Right atrium auricular region (tissue), 2 donors: ENCODE data around the gene AKAP8L. TPM values are rescaled to one million over a fixed set of nuclear protein-coding genes. Genes with fewer than 3 reads are reported as not detected.

Source experiments
- DNase-seq: peaks from one replicate; pipeline ENCODE4 v3.0.0-alpha.2; 2019; ENCODE audit warnings: low spot score
- H3K27ac ChIP-seq, 2 donors: fragments of 200-600 bp; sonication (generic); 1 replicate in 1 of 2; 2 replicates in 1 of 2; pipeline ENCODE4 v1.5.1; 2016 to 2019
- H3K27me3 ChIP-seq, 2 donors: fragments of 200-600 bp; sonication (generic); one replicate each; pipeline versions ENCODE4 v1.5.1 to v1.6.0; 2017 to 2019
- H3K36me3 ChIP-seq: fragments of 200-600 bp; sonication (generic); one replicate; pipeline ENCODE4 v1.5.1; 2016
- H3K4me1 ChIP-seq, 2 donors: fragments of 200-600 bp; sonication (generic); one replicate each; pipeline versions ENCODE4 v1.5.1 to v1.6.0; 2017 to 2019
- H3K4me3 ChIP-seq, 2 donors: fragments of 200-600 bp; sonication (generic); 1 replicate in 1 of 2; 2 replicates in 1 of 2; pipeline ENCODE4 v1.5.1; 2017 to 2019; ENCODE audit warnings: mild to moderate bottlenecking in 1 of 2, moderate library complexity in 1 of 2
- H3K9me3 ChIP-seq, 2 donors: fragments of 200-600 bp; sonication (generic); one replicate each; pipeline ENCODE4 v1.5.1; 2019
- CTCF ChIP-seq, 2 donors: fragments of 200-600 bp; sonication (generic); IDR thresholded peaks; one replicate each; pipeline ENCODE4 v1.5.1; 2019; ENCODE audit warnings: antibody characterized with exemption in 2 of 2
- total RNA-seq, 2 donors: library from RNA; depleted of rRNA; stranded (reverse); fragments of >200 nt; gene quantifications; one replicate each; pipeline ENCODE4 v1.1.0, GENCODE V29; 2016

The AKAP8L gene
- total RNA-seq, 2 donors from 2014 or later: 66.5 to 78.2 TPM

GRCh38 chr19:15424121-15424520 is 5.3 kb upstream of the AKAP8L start:
- DNase-seq: no peak
- peaks cover 57% of the 10 kb centered on the region for H3K36me3 ChIP-seq

DNA sequence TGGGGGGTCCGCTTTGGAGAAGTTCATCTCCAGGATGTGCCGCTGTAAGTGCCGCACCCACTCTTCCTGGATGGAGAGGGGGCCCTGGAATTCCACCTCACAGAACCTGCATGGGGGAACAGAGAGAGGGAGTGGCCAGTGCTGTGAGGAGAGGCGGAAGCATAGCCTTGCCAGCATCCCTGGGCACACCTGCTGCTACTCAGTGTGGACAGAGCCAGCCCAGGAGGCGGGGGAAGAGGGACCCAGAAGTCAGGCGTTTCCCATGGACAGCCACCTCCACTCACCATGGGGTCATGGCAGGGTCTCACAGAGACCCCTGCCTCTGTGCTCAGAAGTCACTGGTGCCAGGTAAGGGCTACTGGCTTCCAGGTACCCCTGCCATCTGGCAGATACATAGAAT is 4.3 kb upstream of the AKAP8L start:
- no peak for DNase-seq

More at GRCh38 chr19:15424121-15424520, 5.3 kb upstream of the AKAP8L start:
- Histone ChIP-seq H3K9me3 (no peaks in the 10 kb centered on the region), H3K4me1 (peaks cover 0 to 33% of the 10 kb centered on the region in 2 donors), H3K27ac (no peak overlapping the region), H3K4me3 (no peak overlapping the region), H3K27me3 (no peaks in the 10 kb centered on the region)
- no peak for TF ChIP-seq CTCF (IDR thresholded peaks at IDR 0.05)

DNA sequence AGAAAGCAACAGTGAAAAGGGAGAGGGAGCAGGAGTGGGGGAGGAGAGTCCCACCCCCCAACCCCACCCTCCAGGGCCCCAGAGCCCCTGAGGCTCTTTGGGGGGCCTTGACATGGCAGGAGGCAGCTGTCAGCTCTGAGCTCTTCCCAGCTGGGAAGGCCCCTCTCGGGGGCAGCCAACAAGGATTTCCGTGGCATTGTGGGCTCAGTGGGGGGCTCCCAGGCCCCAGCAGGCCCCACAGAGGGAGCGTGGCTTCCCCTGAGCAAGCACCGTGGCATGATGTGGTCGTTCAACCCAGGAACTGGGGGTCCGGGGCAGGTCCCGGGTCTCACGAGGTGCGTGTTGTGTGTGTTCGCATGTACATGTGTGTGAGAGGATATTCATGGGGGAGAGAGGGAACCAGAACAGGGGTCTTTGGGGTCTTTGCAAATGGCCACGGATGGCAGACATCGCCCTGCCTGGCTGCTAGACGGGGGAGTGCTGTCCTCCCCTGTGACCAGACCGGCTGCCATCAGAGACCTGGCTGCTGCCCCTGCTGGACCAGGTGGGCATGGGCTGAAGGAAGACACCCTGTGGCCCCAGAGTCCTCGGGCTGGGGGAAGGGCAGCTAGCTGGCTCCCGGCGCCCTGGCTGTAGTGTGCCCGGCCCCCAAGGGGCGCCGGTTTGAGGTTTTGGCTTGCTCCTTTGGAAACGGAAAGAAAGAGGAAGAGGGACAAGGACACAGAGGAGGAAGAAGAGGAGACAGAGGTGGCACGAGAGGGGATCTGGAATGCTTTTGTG is 3.7 kb upstream of the AKAP8L start:
- peaks cover 0 to 26% of the 10 kb centered on the region in 2 donors for H3K4me1 ChIP-seq
- no peak for TF ChIP-seq CTCF (IDR thresholded peaks at IDR 0.05)
- H3K4me3 ChIP-seq: no peak overlapping the region
- no peaks in the 10 kb centered on the region for H3K27me3 ChIP-seq
- H3K36me3 ChIP-seq: peaks cover 49% of the 10 kb centered on the region
- DNase-seq: no peak
- H3K27ac ChIP-seq: peak overlapping the region; percentile 62 to 63
- no peaks in the 10 kb centered on the region for H3K9me3 ChIP-seq

More for the DNA sequence above, 4.3 kb upstream of the AKAP8L start:
- Histone ChIP-seq H3K4me3 (no peak overlapping the region), H3K36me3 (peaks cover 56% of the 10 kb centered on the region), H3K9me3 (no peaks in the 10 kb centered on the region), H3K4me1 (peaks cover 0 to 23% of the 10 kb centered on the region in 2 donors), H3K27ac (no peak overlapping the region), H3K27me3 (no peaks in the 10 kb centered on the region)
- no peak for TF ChIP-seq CTCF (IDR thresholded peaks at IDR 0.05)

DNA sequence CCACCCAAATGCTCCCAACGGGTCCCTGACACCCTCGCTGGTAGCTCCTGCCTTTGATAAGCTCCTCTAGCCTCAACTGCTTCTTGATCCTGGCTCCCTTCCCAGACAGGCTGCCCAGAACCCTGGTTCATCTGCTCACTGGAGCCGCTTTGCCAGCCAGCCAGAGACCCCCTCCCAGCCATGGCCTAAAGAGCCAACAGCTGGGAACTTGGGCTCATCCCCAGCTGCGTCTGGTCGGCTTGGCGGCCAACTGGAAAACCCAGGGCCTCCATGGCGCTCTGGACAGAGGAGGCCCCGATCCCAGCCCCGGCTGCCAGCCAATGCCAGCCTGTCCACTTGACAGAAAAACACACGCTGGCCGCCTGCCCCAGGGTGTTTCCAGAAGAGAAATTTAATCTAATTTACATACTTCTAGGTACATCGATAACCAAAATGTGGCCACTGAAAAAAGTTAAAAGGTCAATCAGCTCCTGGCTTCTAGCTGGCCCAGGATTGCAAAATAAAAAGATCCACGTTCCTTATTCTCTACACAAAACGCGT is 3.0 kb upstream of the AKAP8L start:
- H3K36me3 ChIP-seq: peaks cover 42% of the 10 kb centered on the region

DNA sequence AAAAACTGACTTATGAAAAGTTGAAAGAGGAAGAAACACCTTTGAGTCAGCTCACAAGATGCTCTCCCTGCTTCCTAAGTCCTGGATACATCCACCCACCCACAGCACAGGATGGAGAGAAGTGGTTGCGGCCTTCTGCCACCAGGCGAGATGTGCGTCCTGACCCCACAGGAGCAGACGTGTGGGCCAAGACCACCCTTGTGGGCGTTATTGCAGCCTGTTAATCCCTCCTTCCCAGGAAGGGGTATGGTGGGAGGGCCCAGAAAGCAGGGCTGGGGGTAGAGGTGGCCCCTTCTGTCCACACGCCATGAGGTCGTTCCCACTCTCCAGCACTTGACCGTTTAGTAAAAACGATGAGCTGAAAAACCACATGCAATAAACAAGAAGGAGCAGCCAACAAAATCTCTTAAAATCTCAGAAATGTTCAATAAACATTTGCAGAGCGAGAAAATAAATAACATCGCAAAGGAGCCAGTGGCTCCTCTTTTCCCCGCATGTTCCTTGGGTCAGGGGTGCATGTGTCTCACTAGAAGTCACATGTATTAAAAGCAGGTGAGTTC is 2.4 kb upstream of the AKAP8L start:
- peaks cover 37% of the 10 kb centered on the region for H3K36me3 ChIP-seq
- peak overlapping the region; percentile 62 to 63 for H3K27ac ChIP-seq
- no peak overlapping the region for H3K4me3 ChIP-seq
- no peaks in the 10 kb centered on the region for H3K27me3 ChIP-seq
- no peak for TF ChIP-seq CTCF (IDR thresholded peaks at IDR 0.05)
- DNase-seq: no peak
- peaks cover 0 to 39% of the 10 kb centered on the region in 2 donors for H3K4me1 ChIP-seq
- H3K9me3 ChIP-seq: no peaks in the 10 kb centered on the region

More for the DNA sequence above, 3.0 kb upstream of the AKAP8L start:
- H3K4me3 ChIP-seq: no peak overlapping the region
- no peak for TF ChIP-seq CTCF (IDR thresholded peaks at IDR 0.05)
- no peaks in the 10 kb centered on the region for H3K27me3 ChIP-seq
- H3K4me1 ChIP-seq: peaks cover 0 to 33% of the 10 kb centered on the region in 2 donors
- peak overlapping the region; percentile 62 to 63 for H3K27ac ChIP-seq
- no peak for DNase-seq
- H3K9me3 ChIP-seq: no peaks in the 10 kb centered on the region
